ENCODE results near the gene SMIM36.
"Not testable (repeated sequence)": the region's sequence is repeated elsewhere in the genome, so short reads cannot be mapped to it uniquely, and the experiment has no call there.

The SMIM36 gene

DNA sequence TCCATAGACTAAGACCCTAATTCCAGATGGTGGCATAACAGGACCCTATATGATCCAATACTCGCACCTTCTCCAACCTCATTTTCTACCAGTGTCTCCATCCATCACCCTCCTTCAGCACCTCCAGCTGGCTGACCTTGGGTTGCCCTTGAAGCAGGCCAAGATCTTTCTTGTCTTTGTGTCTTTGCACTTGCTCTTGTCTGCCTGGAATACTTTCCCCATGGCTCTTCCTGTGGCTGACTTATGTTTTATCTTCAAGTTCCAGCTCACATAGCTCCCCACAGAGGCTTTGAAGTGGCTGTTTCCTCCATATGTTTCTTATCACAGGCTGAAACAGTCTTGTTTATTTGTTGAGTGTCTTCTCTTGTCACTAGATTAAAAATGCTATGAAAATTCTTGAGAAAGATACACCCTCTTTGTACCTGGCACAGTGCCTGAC, 60.0 kb downstream of the SMIM36 start:
- no peak overlapping the region for H3K4me3 ChIP-seq (ENCODE audit: low read depth, low read length)
- TF ChIP-seq, protein P1, sequence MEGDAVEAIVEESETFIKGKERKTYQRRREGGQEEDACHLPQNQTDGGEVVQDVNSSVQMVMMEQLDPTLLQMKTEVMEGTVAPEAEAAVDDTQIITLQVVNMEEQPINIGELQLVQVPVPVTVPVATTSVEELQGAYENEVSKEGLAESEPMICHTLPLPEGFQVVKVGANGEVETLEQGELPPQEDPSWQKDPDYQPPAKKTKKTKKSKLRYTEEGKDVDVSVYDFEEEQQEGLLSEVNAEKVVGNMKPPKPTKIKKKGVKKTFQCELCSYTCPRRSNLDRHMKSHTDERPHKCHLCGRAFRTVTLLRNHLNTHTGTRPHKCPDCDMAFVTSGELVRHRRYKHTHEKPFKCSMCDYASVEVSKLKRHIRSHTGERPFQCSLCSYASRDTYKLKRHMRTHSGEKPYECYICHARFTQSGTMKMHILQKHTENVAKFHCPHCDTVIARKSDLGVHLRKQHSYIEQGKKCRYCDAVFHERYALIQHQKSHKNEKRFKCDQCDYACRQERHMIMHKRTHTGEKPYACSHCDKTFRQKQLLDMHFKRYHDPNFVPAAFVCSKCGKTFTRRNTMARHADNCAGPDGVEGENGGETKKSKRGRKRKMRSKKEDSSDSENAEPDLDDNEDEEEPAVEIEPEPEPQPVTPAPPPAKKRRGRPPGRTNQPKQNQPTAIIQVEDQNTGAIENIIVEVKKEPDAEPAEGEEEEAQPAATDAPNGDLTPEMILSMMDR (IDR thresholded peaks at IDR 0.05; ENCODE audit: insufficient read depth, low read depth, low read length, missing control alignments), result no peak
- no peak for DNase-seq (ENCODE audit: low read depth)

DNA sequence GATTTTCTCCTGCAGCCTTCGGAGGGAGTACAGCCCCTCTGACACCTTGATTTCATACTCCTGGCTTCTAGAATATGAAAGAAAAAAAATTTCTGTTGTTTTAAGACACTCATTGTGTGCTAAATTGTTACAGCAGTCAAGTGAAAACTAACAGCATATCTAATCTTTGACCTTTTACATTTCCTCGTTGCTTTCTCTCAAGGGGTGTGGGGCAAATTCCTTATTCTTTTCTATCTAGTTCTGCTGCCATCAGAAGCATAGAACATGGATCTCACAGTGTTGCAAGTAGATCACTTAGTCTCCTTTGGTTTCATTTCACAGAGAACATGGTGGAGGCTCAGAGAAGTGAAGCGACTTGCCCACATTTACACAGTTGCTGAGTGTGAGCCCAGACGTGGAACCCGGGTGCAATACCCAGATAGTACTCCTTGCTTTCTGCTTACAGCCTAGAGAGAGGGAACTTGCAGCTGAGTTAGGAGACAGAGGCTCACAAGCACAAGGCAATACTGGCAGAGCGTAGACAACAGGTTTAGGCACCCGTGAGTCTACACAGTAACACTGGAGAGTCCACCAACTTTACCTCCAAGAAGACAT, 60.9 kb downstream of the SMIM36 start:
- TF ChIP-seq, protein P1 (IDR thresholded peaks at IDR 0.05; ENCODE audit: insufficient read depth, low read depth, low read length, missing control alignments), result no peak
- H3K4me3 ChIP-seq (ENCODE audit: low read depth, low read length), result no peak overlapping the region
- no peak for DNase-seq (ENCODE audit: low read depth)

DNA sequence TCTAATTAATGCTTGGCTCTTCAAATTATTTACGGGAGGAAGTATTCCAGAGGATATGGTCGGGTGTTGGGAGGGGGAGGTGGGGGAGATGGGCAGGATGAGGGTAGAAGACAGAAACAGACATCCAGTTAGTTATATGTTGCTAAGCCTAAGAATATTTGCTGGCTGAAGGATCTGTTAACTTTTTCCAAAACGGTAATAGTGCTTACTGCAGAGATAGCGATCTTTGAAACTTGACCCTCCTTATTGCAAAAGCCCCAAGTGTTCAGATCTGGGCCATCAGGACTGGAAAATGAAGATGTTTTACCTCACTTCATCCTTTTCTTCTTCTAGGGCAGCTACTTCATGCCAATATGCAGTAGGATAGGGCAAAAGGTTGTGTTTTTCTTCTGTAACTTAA, 62.6 kb downstream of the SMIM36 start:
- H3K4me3 ChIP-seq (ENCODE audit: low read depth, low read length), result no peak overlapping the region
- TF ChIP-seq, protein P1 (IDR thresholded peaks at IDR 0.05; ENCODE audit: insufficient read depth, low read depth, low read length, missing control alignments), result no peak
- DNase-seq (ENCODE audit: low read depth), result no peak

DNA sequence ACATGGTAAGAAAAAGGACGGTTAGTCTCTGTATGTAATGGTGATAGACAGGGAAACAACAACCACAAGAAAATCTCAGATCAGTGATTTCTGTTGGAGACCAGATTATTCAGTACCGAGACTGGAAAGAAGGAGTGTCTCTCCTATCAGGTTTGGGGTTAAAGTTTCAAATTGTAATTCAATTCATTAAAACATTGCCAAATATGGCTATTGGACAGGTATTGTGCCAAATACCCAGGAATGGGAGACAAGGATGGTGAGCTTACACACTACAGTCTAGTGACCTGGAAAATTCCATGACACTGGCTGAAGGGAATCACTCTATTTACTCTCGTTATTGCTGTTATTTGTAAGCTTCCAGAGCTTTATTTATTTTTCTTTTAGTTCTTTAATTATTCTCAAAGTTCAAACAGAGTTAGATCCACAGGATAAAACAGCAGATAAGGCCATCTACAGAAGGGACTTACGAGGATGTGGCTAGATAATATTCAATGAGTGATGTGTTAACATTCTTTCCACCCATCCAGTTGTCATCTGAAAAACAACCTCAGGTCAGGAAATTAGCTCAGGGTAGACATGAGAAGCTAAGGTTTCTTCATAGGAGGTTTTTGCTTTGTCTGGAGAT, 64.6 kb downstream of the SMIM36 start:
- no peak overlapping the region for H3K4me3 ChIP-seq (ENCODE audit: low read depth, low read length)
- TF ChIP-seq, protein P1 (IDR thresholded peaks at IDR 0.05; ENCODE audit: insufficient read depth, low read depth, low read length, missing control alignments), result no peak
- no peak for DNase-seq (ENCODE audit: low read depth)

DNA sequence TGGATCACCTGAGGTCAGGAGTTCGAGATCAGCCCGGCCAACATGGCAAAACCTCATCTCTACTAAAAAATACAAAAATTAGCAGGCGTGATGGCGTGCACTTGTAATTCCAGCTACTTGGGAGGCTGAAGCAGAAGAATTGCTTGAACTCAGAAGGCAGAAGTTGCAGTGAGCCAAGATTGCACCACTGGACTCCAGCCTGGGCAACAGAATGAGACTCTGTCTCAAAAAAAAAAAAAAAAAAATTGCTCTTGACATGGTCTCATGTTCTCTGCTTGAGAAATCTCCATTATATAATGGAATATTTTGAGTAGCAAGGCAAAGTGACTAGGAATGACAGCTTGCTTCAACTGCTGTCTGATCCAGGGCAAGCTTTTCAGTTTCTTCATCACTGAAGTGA, 65.2 kb downstream of the SMIM36 start:
- DNase-seq (ENCODE audit: low read depth); H3K4me3 ChIP-seq (ENCODE audit: low read depth, low read length): not testable (repeated sequence)

DNA sequence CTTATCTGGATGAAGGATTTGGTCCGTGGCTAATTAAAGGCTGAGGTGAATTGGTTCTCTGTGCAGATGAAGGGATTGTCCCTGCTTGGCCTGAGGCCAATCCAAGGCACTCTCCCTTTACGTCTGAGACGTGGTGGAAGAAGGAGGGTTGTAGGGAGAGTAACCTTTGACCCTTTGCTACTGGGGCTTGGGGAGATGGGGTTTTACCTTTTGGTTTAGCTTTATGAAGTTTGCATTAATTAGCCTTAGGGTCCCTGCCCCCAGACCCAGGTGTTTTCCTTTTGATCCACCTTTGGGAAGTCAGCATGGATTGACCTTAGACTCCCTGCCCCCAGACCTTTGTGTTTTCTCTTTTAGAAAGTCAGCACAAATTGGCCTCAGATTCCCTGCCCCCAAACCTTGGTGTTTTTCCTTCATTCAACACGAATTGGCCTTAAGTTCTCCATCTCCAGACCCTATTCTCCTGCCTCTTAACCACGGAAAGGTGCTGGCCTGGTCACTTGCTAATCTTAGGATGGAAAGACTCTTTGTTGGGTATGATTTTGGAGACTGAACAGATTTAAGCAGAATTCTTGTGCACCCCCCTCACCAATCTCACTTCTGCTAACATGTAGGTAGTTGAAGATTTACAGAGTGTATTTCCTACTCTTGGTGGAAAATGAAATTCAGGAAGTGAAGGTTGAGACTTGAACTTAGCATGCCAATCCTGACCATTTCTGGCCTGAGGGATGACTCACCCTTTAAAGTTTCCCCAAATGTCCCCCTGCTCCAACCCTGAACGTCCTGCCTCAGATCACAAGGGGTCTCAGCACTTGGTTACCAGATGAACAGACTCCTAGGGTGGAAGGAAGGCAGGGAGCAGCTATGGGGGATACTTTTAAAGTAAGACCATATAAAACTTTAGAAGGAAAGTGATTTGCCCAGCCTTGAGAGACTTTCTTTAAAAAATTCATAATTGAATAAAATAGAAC, 66.5 kb downstream of the SMIM36 start:
- TF ChIP-seq, protein P1 (IDR thresholded peaks at IDR 0.05; ENCODE audit: insufficient read depth, low read depth, low read length, missing control alignments), result no peak
- DNase-seq (ENCODE audit: low read depth), result peak; percentile 76
- no peak overlapping the region for H3K4me3 ChIP-seq (ENCODE audit: low read depth, low read length)

- no peak overlapping the region for H3K4me3 ChIP-seq (ENCODE audit: low read depth, low read length)
- DNase-seq (ENCODE audit: low read depth), result no peak
- TF ChIP-seq, protein P1 (IDR thresholded peaks at IDR 0.05; ENCODE audit: insufficient read depth, low read depth, low read length, missing control alignments), result no peak
Measured at GRCh38 chr17:55443904-55444303, 67.3 kb downstream of the SMIM36 start.

Data from GM12865 (cell line).